Raji (cell line): ENCODE data around the gene TOX3.

Source experiments
- POLR2A ChIP-seq: IDR thresholded peaks from 2 replicates; pipeline ENCODE4 v1.6.1; 2011; ENCODE audit warnings: low read depth, low read length, control low read depth; ENCODE audit not compliant: insufficient read depth

TOX3 gene

GRCh38 chr16:52460639-52461178 is 86.2 kb downstream of the TOX3 start:
- no peak for TF ChIP-seq POLR2A

- no peak for TF ChIP-seq POLR2A
Observed at GRCh38 chr16:52456368-52456767, 90.6 kb downstream of the TOX3 start.

GRCh38 chr16:52455549-52456277 is 91.2 kb downstream of the TOX3 start:
- no peak for TF ChIP-seq POLR2A

- no peak for TF ChIP-seq POLR2A
Observed at GRCh38 chr16:52453644-52454043, 93.3 kb downstream of the TOX3 start.

- no peak for TF ChIP-seq POLR2A
Observed at GRCh38 chr16:52451971-52452421, 94.9 kb downstream of the TOX3 start.

- TF ChIP-seq POLR2A = no peak
Observed at GRCh38 chr16:52450916-52451315, 96.0 kb downstream of the TOX3 start.

GRCh38 chr16:52450241-52450640 is 96.7 kb downstream of the TOX3 start:
- no peak for TF ChIP-seq POLR2A

GRCh38 chr16:52446080-52446479 is 100.9 kb downstream of the TOX3 start:
- no peak for TF ChIP-seq POLR2A

GRCh38 chr16:52441886-52442285 is 105.1 kb downstream of the TOX3 start:
- TF ChIP-seq POLR2A = no peak

- TF ChIP-seq POLR2A = no peak
Observed at GRCh38 chr16:52440248-52440647, 106.7 kb downstream of the TOX3 start.

GRCh38 chr16:52439750-52440149 is 107.2 kb downstream of the TOX3 start:
- no peak for TF ChIP-seq POLR2A

GRCh38 chr16:52439171-52439701 is 107.7 kb downstream of the TOX3 start:
- TF ChIP-seq POLR2A = no peak

- TF ChIP-seq POLR2A = no peak
Observed at GRCh38 chr16:52437277-52437670, 109.7 kb downstream of the TOX3 start.

GRCh38 chr16:52436339-52437276 is 110.3 kb downstream of the TOX3 start:
- TF ChIP-seq POLR2A = no peak

GRCh38 chr16:52434224-52434623 is 112.7 kb downstream of the TOX3 start:
- no peak for TF ChIP-seq POLR2A
